Measurements from ENCODE around the gene TTC39A. TPM values are rescaled to one million over a fixed set of nuclear protein-coding genes. Genes with fewer than 3 reads are reported as not detected.

Gene TTC39A
- total RNA-seq, 1 experiment from 2014 or later, result 8.3 TPM

DNA sequence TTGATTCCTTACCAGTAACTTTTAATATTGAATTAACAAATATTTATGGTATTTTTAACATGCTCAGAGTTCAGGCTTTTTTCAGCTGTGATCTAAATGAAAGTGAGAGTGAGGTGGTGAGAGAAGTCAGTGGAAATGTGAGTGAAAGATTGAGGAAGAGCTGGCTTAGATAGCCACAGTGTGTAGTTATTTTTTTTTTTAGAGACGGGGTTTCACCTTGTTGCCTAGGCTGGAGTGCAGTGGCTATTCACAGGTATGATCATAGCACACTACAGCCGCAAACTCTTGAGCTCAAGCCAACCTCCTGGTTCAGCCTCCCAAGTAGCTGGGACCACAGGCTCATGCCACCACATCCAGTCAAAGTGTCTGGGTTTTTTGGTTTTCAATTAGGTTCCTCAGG is 83.3 kb downstream of the TTC39A start:
- no TSS peak for BruUV-seq (replicated peaks)
- Histone ChIP-seq H3K27ac (ENCODE audit: low read length) (no peak overlapping the region), H3K4me1 (ENCODE audit: control insufficient read depth, insufficient read depth, low read length) (no peaks in the 10 kb centered on the region), H3K27me3 (ENCODE audit: control insufficient read depth, insufficient read depth, low read length) (no peaks in the 10 kb centered on the region), H3K36me3 (ENCODE audit: control insufficient read depth, insufficient read depth, low read length) (no peaks in the 10 kb centered on the region), H3K9me3 (ENCODE audit: control insufficient read depth, insufficient read depth, low read depth, low read length) (no peaks in the 10 kb centered on the region), H3K4me3 (ENCODE audit: low read depth in 2 of 2, low read length in 2 of 2) (no peak overlapping the region)
- ChIA-PET POLR2A (interaction anchor here (0.7 kb wide), 1 partner anchor 39 kb away, joined by 4 read pairs; no protein-coding TSS in a partner anchor), CTCF (no interaction called here)
- ATAC-seq (no peak), DNase-seq (ENCODE audit: low read depth, low spot score) (no peak)
- intact Hi-C loops (cut with micrococcal nuclease; ENCODE audit: unreplicated experiment), result no loop called here
- in situ Hi-C loops (cut with HindIII; ENCODE audit: low pct_unique_long_range_greater_than_20kb, low sequenced_read_pairs), result no loop called here
- TF ChIP-seq, protein P1, sequence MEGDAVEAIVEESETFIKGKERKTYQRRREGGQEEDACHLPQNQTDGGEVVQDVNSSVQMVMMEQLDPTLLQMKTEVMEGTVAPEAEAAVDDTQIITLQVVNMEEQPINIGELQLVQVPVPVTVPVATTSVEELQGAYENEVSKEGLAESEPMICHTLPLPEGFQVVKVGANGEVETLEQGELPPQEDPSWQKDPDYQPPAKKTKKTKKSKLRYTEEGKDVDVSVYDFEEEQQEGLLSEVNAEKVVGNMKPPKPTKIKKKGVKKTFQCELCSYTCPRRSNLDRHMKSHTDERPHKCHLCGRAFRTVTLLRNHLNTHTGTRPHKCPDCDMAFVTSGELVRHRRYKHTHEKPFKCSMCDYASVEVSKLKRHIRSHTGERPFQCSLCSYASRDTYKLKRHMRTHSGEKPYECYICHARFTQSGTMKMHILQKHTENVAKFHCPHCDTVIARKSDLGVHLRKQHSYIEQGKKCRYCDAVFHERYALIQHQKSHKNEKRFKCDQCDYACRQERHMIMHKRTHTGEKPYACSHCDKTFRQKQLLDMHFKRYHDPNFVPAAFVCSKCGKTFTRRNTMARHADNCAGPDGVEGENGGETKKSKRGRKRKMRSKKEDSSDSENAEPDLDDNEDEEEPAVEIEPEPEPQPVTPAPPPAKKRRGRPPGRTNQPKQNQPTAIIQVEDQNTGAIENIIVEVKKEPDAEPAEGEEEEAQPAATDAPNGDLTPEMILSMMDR (IDR thresholded peaks at IDR 0.05), result no peak
- TF ChIP-seq REST (IDR thresholded peaks at IDR 0.05; ENCODE audit: insufficient read depth in 1 of 2, low read depth in 2 of 2, low read length in 1 of 2), result no peak
- no peak for TF ChIP-seq POLR2AphosphoS5 (IDR thresholded peaks at IDR 0.05; ENCODE audit: low read depth, low read length)
- no peak for TF ChIP-seq SIN3A (IDR thresholded peaks at IDR 0.05; ENCODE audit: borderline replicate concordance, insufficient read depth, low read depth, low read length)
- TF ChIP-seq TCF7L2 (IDR thresholded peaks at IDR 0.05; ENCODE audit: low read depth, low read length), result no peak

- TF ChIP-seq REST (IDR thresholded peaks at IDR 0.05; ENCODE audit: insufficient read depth in 1 of 2, low read depth in 2 of 2, low read length in 1 of 2), result no peak
- no peak for TF ChIP-seq POLR2AphosphoS5 (IDR thresholded peaks at IDR 0.05; ENCODE audit: low read depth, low read length)
- TF ChIP-seq, protein P1 (IDR thresholded peaks at IDR 0.05), result no peak
- no peak for TF ChIP-seq SIN3A (IDR thresholded peaks at IDR 0.05; ENCODE audit: borderline replicate concordance, insufficient read depth, low read depth, low read length)
- TF ChIP-seq TCF7L2 (IDR thresholded peaks at IDR 0.05; ENCODE audit: low read depth, low read length), result no peak
- no peak overlapping the region for H3K27ac ChIP-seq (ENCODE audit: low read length)
- H3K9me3 ChIP-seq (ENCODE audit: control insufficient read depth, insufficient read depth, low read depth, low read length), result no peaks in the 10 kb centered on the region
- H3K4me3 ChIP-seq (ENCODE audit: low read depth in 2 of 2, low read length in 2 of 2), result no peak overlapping the region
- POLR2A ChIA-PET, result no interaction called here
- no peaks in the 10 kb centered on the region for H3K36me3 ChIP-seq (ENCODE audit: control insufficient read depth, insufficient read depth, low read length)
- no peak for ATAC-seq
- CTCF ChIA-PET, result no interaction called here
- no peak for DNase-seq (ENCODE audit: low read depth, low spot score)
- intact Hi-C loops (cut with micrococcal nuclease; ENCODE audit: unreplicated experiment), result no loop called here
- H3K4me1 ChIP-seq (ENCODE audit: control insufficient read depth, insufficient read depth, low read length), result peaks cover 9% of the 10 kb centered on the region; the same call in 1 of the 2 replicates
- no peaks in the 10 kb centered on the region for H3K27me3 ChIP-seq (ENCODE audit: control insufficient read depth, insufficient read depth, low read length)
- BruUV-seq (replicated peaks), result no TSS peak
- in situ Hi-C loops (cut with HindIII; ENCODE audit: low pct_unique_long_range_greater_than_20kb, low sequenced_read_pairs), result no loop called here
Measured at GRCh38 chr1:51242546-51242945, 87.8 kb downstream of the TTC39A start.

All from Panc1 (cell line).